Astrocyte of the cerebellum (primary cell): ENCODE results near the gene FAM120A.

Experiments used
- DNase-seq: peaks from one replicate; pipeline ENCODE4 v3.0.0-alpha.2; 2011; ENCODE audit warnings: low read depth
- H3K4me3 ChIP-seq: 2 replicates; pipeline ENCODE4 v1.5.1; 2011; ENCODE audit warnings: mild to moderate bottlenecking, low read depth, low read length, moderate library complexity
- in situ Hi-C: cut with HindIII; loops from 2 replicates; pipeline ENCODE4 v1.10.0; 2017; ENCODE audit warnings: low sequenced_read_pairs
- TF ChIP-seq, protein P1 (sequence below): IDR thresholded peaks from 2 replicates; pipeline ENCODE4 v1.5.1; 2012; ENCODE audit warnings: low read length, low read depth, moderate library complexity, mild to moderate bottlenecking; ENCODE audit errors: missing control alignments

Gene FAM120A

DNA sequence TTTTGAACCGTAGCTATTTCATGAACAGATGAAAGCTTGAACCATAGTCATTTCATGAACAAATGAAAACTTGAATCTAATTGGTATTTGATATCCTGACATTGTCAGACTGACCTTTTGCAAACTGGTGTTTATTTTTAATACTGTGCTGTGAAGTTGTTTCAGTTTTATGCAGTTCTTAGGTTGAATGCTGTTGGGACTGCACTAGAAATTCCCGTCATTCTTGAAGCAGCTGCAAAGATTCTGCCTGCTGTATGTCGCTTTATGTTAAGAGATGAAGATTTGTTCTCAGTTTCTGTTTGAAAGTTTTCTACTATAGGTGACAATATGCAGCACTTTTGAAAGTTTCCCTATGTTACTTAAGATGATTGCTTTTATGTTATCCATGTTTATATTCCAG is 24.4 kb downstream of the FAM120A start:
- DNase-seq: no peak
- H3K4me3 ChIP-seq: no peak overlapping the region
- in situ Hi-C loops: no loop called here
- TF ChIP-seq, protein P1, sequence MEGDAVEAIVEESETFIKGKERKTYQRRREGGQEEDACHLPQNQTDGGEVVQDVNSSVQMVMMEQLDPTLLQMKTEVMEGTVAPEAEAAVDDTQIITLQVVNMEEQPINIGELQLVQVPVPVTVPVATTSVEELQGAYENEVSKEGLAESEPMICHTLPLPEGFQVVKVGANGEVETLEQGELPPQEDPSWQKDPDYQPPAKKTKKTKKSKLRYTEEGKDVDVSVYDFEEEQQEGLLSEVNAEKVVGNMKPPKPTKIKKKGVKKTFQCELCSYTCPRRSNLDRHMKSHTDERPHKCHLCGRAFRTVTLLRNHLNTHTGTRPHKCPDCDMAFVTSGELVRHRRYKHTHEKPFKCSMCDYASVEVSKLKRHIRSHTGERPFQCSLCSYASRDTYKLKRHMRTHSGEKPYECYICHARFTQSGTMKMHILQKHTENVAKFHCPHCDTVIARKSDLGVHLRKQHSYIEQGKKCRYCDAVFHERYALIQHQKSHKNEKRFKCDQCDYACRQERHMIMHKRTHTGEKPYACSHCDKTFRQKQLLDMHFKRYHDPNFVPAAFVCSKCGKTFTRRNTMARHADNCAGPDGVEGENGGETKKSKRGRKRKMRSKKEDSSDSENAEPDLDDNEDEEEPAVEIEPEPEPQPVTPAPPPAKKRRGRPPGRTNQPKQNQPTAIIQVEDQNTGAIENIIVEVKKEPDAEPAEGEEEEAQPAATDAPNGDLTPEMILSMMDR: no peak

DNA sequence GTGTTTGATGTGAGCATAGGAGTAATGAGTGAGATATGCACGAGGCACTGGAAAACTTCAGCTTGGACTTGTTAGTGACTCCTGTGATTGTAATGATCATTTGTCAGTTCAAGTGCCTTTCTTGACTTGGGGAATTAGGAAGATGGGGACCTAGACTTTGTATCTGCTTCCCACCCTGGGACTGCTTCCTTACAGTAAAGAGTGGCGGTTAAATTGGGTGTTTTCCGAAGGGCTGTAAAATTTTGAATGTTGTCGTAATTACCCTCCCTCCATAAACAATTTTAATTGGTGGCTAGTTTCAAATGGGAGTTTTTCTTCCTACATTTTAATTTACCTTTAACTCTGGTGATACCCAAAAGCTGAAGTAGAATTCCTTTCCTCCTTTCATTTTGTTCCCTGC is 25.4 kb downstream of the FAM120A start:
- H3K4me3 ChIP-seq: no peak overlapping the region
- in situ Hi-C loops: no loop called here
- TF ChIP-seq, protein P1: no peak
- DNase-seq: no peak

DNA sequence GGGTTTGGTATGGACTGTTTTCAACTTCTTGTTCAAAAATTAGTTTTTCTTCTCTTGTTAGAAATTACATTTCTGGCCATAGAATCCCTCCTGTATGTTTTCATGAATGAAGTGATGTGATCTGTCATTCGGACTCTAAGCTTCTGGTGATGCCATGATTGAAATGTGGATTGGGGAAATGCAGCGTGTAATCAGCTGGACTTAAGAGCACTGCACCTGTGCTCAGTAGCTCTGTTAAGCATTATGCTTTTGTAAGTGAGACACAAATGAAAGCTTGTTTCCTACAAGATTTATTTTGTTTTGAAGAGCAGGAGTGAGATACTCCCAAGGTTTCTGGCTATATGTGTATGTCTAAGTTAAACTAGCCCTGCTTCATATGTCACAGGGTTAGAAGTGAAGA is 25.9 kb downstream of the FAM120A start:
- H3K4me3 ChIP-seq: no peak overlapping the region
- no peak for DNase-seq
- in situ Hi-C loops: no loop called here
- TF ChIP-seq, protein P1: no peak

DNA sequence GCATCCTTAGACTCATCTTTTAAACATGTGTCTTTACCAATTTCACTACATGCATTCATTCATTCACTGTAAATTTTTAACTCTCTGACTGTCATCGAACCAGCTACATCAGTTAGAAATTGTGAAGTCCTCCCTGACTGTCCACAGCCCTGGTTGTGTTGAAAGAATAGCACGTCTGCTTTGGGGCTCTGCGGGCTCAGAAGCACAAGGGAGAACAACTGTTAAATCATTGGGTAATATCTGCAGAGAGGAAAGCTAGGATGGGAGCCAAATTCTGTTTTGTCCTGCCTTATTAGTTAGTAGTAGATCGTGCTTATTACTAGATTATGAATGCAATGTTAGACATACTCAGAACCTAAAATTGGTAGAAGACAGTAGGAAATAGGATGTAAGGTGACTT is 28.2 kb downstream of the FAM120A start:
- DNase-seq: no peak
- no peak overlapping the region for H3K4me3 ChIP-seq
- TF ChIP-seq, protein P1: no peak
- in situ Hi-C loops: no loop called here

DNA sequence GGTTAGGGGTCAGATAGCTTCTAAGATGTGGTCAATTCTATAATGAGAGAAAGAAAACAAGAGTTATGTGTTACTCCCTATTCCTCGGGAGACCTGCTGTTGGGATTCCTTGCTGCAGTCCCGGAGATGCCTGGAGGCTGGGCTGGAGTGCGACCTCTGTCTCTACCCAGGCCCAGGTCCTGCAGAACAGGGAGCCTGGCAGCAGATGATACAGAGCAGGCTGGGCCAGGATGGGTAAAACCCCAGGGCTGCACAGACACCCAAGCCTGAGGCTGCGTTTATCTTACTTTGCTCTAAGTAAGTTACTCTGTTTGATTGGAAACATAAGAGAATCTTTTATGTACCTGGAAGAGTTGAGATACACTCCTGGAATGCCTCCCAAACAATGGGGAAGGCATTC is 28.8 kb downstream of the FAM120A start:
- no peak for DNase-seq
- in situ Hi-C loops: no loop called here
- TF ChIP-seq, protein P1: no peak
- H3K4me3 ChIP-seq: no peak overlapping the region

DNA sequence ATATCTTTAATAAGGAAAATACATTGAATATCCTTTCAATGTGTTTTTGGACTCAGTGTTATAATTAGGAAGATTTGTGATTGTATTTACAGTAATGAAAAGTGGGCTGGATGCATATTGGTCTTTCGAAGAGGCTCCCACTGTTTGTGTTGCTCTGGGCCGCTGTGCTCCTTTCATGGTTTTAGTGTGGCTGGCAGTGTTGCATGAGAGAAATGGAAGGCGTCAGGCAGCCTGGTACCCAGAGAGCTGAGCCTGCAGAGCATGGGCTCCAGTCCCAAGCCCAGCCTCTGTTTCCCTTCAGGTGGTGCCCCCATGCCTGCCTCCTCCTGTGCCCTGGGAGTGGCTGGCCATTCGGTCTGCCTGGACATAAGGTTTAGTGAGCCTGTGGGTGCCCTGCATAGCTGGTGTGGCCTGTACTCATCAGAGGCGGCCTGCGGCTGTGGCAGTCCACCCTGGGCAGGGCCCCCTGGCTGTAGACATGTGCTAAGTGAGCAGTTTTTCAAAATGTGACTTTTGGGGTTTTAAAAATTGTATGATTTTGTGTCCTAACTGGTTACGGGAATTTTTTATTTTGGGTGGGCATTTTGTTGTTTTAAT is 29.3 kb downstream of the FAM120A start:
- no peak overlapping the region for H3K4me3 ChIP-seq
- TF ChIP-seq, protein P1: peak; percentile 16
- in situ Hi-C loops: no loop called here
- no peak for DNase-seq

DNA sequence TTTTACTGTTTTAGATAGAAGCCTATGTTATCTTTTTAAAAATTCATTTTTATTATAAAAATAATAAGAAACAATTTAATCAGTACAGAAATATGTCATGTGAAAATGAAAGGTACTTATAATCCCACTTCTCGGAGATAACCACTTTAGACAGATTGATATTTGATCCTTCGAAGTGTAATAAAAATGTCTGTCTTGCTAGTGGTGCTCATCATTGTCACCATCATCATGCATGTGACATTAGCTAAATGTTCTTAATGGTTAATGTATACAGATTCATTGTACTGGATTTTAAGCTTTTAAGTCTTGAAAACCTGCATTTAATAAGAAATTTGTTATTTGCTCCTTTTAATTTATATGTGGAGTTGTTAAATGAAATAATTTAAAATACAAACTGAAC is 32.0 kb downstream of the FAM120A start:
- in situ Hi-C loops: no loop called here
- DNase-seq: no peak
- no peak overlapping the region for H3K4me3 ChIP-seq
- TF ChIP-seq, protein P1: no peak
